Measurements from ENCODE around the gene EPB41L4A. TPM values are rescaled to one million over a fixed set of nuclear protein-coding genes. Genes with fewer than 3 reads are reported as not detected.

The EPB41L4A gene
- total and polyA plus RNA-seq, 2 donors from 2014 or later: 10.2 to 39.0 TPM

DNA sequence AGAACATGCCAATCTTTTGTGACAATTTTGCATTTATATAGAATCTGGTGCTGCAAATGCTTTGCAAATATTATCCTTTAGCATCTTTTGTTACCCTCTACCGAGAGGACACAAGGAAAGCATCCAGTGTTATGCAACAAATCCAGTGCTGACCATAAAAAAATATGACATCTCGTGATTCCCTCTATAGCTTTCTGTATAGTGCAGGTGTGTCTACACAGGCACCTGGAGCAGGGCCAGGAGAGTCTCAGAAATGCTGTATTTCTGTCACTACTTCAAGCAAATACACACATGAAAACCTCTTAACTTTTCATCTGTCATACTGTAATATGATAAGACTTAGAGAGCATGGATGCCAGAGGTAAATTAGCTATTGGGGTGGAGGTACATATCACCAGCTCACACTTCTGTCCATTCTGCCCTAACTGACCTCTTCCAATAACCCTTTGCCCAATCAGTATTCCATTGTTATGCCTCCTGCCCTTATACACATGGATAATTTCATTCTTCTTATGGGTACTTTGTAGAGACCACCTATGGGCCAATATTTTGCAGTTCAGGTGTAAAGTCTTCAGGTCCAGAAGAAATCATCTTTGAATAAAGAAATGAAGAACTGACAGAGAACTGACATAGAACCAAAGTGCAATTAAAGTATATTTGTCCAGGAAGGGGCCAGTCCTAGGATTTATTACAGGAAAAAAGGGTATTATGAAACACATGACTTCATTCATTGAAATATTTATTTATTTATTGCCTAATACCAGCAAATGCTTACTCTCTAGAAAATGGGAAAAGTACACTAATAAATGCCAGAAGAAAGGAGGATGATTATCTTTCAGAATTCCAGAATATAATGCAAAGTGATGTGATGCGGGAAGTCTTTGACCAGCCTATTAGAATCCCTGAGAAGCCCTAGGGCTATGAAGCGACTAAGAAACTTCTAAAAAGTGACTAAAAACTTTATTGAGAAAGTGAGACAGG, 106.5 kb downstream of the EPB41L4A start:
- H3K4me3 ChIP-seq (ENCODE audit: low read length in 3 of 3): no peak overlapping the region
- no peaks in the 10 kb centered on the region for H3K27me3 ChIP-seq (ENCODE audit: control insufficient read depth, insufficient read depth, low read length)
- FAIRE-seq (no peak), DNase-seq (no peak)
- no peaks in the 10 kb centered on the region for H3K9me3 ChIP-seq (ENCODE audit: control insufficient read depth in 2 of 3, insufficient read depth in 1 of 3, low read length in 3 of 3)
- H3K9ac ChIP-seq (ENCODE audit: low read length in 3 of 3): no peak overlapping the region
- intact Hi-C loops (cut with DNase I): no loop called here
- H3K4me1 ChIP-seq (ENCODE audit: control insufficient read depth in 2 of 3, insufficient read depth in 2 of 3, low read depth in 1 of 3, low read length in 3 of 3): peaks cover 0 to 3% (median 0%) of the 10 kb centered on the region in 3 donors
- H3K36me3 ChIP-seq (ENCODE audit: control insufficient read depth in 2 of 3, insufficient read depth in 3 of 3, low read length in 3 of 3): no peaks in the 10 kb centered on the region
- TF ChIP-seq, protein P1, sequence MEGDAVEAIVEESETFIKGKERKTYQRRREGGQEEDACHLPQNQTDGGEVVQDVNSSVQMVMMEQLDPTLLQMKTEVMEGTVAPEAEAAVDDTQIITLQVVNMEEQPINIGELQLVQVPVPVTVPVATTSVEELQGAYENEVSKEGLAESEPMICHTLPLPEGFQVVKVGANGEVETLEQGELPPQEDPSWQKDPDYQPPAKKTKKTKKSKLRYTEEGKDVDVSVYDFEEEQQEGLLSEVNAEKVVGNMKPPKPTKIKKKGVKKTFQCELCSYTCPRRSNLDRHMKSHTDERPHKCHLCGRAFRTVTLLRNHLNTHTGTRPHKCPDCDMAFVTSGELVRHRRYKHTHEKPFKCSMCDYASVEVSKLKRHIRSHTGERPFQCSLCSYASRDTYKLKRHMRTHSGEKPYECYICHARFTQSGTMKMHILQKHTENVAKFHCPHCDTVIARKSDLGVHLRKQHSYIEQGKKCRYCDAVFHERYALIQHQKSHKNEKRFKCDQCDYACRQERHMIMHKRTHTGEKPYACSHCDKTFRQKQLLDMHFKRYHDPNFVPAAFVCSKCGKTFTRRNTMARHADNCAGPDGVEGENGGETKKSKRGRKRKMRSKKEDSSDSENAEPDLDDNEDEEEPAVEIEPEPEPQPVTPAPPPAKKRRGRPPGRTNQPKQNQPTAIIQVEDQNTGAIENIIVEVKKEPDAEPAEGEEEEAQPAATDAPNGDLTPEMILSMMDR (IDR thresholded peaks at IDR 0.05; ENCODE audit: borderline replicate concordance, extremely low read depth, insufficient read depth): no peak
- no peak overlapping the region for H3K27ac ChIP-seq (ENCODE audit: low read depth in 2 of 2, low read length in 2 of 2)

DNA sequence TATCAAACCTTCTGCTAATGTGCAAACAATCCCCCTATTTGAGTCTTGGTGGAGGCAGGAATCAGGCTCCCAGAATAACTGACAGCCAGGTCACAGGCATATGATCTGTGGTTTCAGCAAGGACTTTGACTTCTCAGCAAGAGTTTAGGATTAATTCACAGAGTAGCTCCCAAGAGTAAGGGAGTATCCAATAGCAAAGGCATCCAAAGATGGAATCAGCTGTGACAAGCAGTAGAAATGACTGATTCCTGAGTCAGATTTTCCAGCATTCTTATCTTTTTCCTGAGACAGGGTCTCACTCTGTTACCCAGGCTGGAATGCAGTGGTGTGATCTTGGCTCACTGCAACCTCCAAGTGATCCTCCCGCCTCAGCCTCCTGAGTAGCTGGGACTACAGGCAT, 108.3 kb downstream of the EPB41L4A start:
- no peak for FAIRE-seq

DNA sequence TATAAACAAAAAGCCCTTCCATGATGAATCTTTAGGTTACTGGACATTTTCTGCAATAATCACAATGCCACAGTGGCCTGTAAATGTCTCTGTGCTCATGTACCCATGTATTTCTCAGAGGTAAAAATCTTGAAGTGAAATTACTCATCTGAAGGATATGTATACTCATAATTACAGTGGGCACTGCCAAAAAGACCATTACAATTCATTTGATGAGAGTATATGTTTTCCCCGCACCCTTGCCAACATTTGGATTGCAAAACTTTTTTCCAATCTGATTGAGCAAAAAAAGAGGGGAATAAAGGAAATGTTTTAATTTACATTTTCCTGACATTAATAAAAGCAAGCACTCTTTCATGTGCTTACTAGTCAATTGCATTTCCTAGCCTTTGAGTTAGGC, 110.5 kb downstream of the EPB41L4A start:
- intact Hi-C loops (cut with DNase I): no loop called here
- TF ChIP-seq, protein P1 (IDR thresholded peaks at IDR 0.05; ENCODE audit: borderline replicate concordance, extremely low read depth, insufficient read depth): no peak
- H3K4me3 ChIP-seq (ENCODE audit: low read length in 3 of 3): no peak overlapping the region
- no peaks in the 10 kb centered on the region for H3K27me3 ChIP-seq (ENCODE audit: control insufficient read depth, insufficient read depth, low read length)
- no peaks in the 10 kb centered on the region for H3K36me3 ChIP-seq (ENCODE audit: control insufficient read depth in 2 of 3, insufficient read depth in 3 of 3, low read length in 3 of 3)
- no peak for DNase-seq
- H3K27ac ChIP-seq (ENCODE audit: low read depth in 2 of 2, low read length in 2 of 2): no peak overlapping the region
- no peaks in the 10 kb centered on the region for H3K9me3 ChIP-seq (ENCODE audit: control insufficient read depth in 2 of 3, insufficient read depth in 1 of 3, low read length in 3 of 3)
- FAIRE-seq: no peak
- H3K9ac ChIP-seq (ENCODE audit: low read length in 3 of 3): no peak overlapping the region
- H3K4me1 ChIP-seq (ENCODE audit: control insufficient read depth in 2 of 3, insufficient read depth in 2 of 3, low read depth in 1 of 3, low read length in 3 of 3): no peaks in the 10 kb centered on the region

More for the DNA sequence above, 108.3 kb downstream of the EPB41L4A start:
- no peaks in the 10 kb centered on the region for H3K4me1 ChIP-seq (ENCODE audit: control insufficient read depth in 2 of 3, insufficient read depth in 2 of 3, low read depth in 1 of 3, low read length in 3 of 3)
- H3K4me3 ChIP-seq (ENCODE audit: low read length in 3 of 3): no peak overlapping the region
- H3K27me3 ChIP-seq (ENCODE audit: control insufficient read depth, insufficient read depth, low read length): no peaks in the 10 kb centered on the region
- no peak overlapping the region for H3K9ac ChIP-seq (ENCODE audit: low read length in 3 of 3)
- TF ChIP-seq, protein P1 (IDR thresholded peaks at IDR 0.05; ENCODE audit: borderline replicate concordance, extremely low read depth, insufficient read depth): no peak
- DNase-seq: no peak
- no peaks in the 10 kb centered on the region for H3K36me3 ChIP-seq (ENCODE audit: control insufficient read depth in 2 of 3, insufficient read depth in 3 of 3, low read length in 3 of 3)
- intact Hi-C loops (cut with DNase I): no loop called here
- no peak overlapping the region for H3K27ac ChIP-seq (ENCODE audit: low read depth in 2 of 2, low read length in 2 of 2)
- no peaks in the 10 kb centered on the region for H3K9me3 ChIP-seq (ENCODE audit: control insufficient read depth in 2 of 3, insufficient read depth in 1 of 3, low read length in 3 of 3)
